ENCODE data around the gene SRPK1. TPM values are rescaled to one million over a fixed set of nuclear protein-coding genes. Genes with fewer than 3 reads are reported as not detected.

Gene SRPK1
- total RNA-seq, 4 donors from 2014 or later = 107 to 155 (median 110) TPM

- peaks cover 11% of the 10 kb centered on the region for H3K27me3 ChIP-seq
- intact Hi-C loops (cut with DNase I; ENCODE audit: low total_unique reads) (no loop called here), in situ Hi-C loops (cut with MboI; ENCODE audit: low pct_ligation_motif_present in 1 of 4, low pct_unique_long_range_greater_than_20kb in 1 of 4, low sequenced_read_pairs in 3 of 4) (no loop called here)
- no peak overlapping the region for H3K4me3 ChIP-seq
- H3K36me3 ChIP-seq = no peaks in the 10 kb centered on the region
- WGBS, 2 donors (ENCODE audit: low coverage in 1 of 2) = 65 to 73% methylated on average over 3 to 14 of the region's 14 CpGs
- DNase-seq = no peak
- no peak overlapping the region for H3K27ac ChIP-seq
- H3K9me3 ChIP-seq = no peaks in the 10 kb centered on the region
- no peaks in the 10 kb centered on the region for H3K4me1 ChIP-seq
- TF ChIP-seq POLR2AphosphoS5 (IDR thresholded peaks at IDR 0.05) (no peak), CTCF (IDR thresholded peaks at IDR 0.05) (no peak), EP300 (IDR thresholded peaks at IDR 0.05; ENCODE audit: low read depth) (no peak), POLR2A (IDR thresholded peaks at IDR 0.05) (no peak)
These were observed 109.8 kb downstream of the SRPK1 start for GRCh38 chr6:35810971-35811698.

- H3K27me3 ChIP-seq = peaks cover 22% of the 10 kb centered on the region
- H3K36me3 ChIP-seq = no peaks in the 10 kb centered on the region
- H3K4me1 ChIP-seq = peaks cover 0 to 5% (median 3%) of the 10 kb centered on the region in 4 donors
- in situ Hi-C loops (cut with MboI; ENCODE audit: low pct_ligation_motif_present in 1 of 4, low pct_unique_long_range_greater_than_20kb in 1 of 4, low sequenced_read_pairs in 3 of 4) (no loop called here), intact Hi-C loops (cut with DNase I; ENCODE audit: low total_unique reads) (no loop called here)
- WGBS, 2 donors (ENCODE audit: low coverage in 1 of 2) = 60 to 81% methylated on average over 1 to 5 of the region's 5 CpGs
- H3K9me3 ChIP-seq = no peaks in the 10 kb centered on the region
- DNase-seq = no peak
- TF ChIP-seq CTCF (IDR thresholded peaks at IDR 0.05) (no peak), EP300 (IDR thresholded peaks at IDR 0.05; ENCODE audit: low read depth) (no peak), POLR2AphosphoS5 (IDR thresholded peaks at IDR 0.05) (no peak), POLR2A (IDR thresholded peaks at IDR 0.05) (no peak)
- H3K4me3 ChIP-seq = no peak overlapping the region
- H3K27ac ChIP-seq = no peak overlapping the region
These were observed 111.1 kb downstream of the SRPK1 start for GRCh38 chr6:35809809-35810208.

- in situ Hi-C loops (cut with MboI; ENCODE audit: low pct_ligation_motif_present in 1 of 4, low pct_unique_long_range_greater_than_20kb in 1 of 4, low sequenced_read_pairs in 3 of 4) = no loop called here
- no peaks in the 10 kb centered on the region for H3K36me3 ChIP-seq
- H3K4me3 ChIP-seq = no peak overlapping the region
- peaks cover 0 to 7% (median 3%) of the 10 kb centered on the region in 4 donors for H3K4me1 ChIP-seq
- no peak for DNase-seq
- no peak overlapping the region for H3K27ac ChIP-seq
- WGBS, 2 donors (ENCODE audit: low coverage in 1 of 2) = 50 to 80% methylated on average over 2 to 3 of the region's 3 CpGs
- intact Hi-C loops (cut with DNase I; ENCODE audit: low total_unique reads) = no loop called here
- H3K9me3 ChIP-seq = no peaks in the 10 kb centered on the region
- H3K27me3 ChIP-seq = peaks cover 32% of the 10 kb centered on the region
- TF ChIP-seq CTCF (IDR thresholded peaks at IDR 0.05) (no peak), POLR2A (IDR thresholded peaks at IDR 0.05) (no peak), EP300 (IDR thresholded peaks at IDR 0.05; ENCODE audit: low read depth) (no peak), POLR2AphosphoS5 (IDR thresholded peaks at IDR 0.05) (no peak)
These were observed 112.2 kb downstream of the SRPK1 start for GRCh38 chr6:35808688-35809087.

- 7 to 11% methylated on average over 3 to 33 of the region's 40 CpGs for WGBS, 2 donors (ENCODE audit: low coverage in 1 of 2)
- H3K9me3 ChIP-seq = no peaks in the 10 kb centered on the region
- H3K27me3 ChIP-seq = peaks cover 32% of the 10 kb centered on the region
- in situ Hi-C loops (cut with MboI; ENCODE audit: low pct_ligation_motif_present in 1 of 4, low pct_unique_long_range_greater_than_20kb in 1 of 4, low sequenced_read_pairs in 3 of 4) = no loop called here
- peak within 1 kb of the TSS in 1 of 4 donors; percentile 20 for H3K4me3 ChIP-seq
- peaks cover 0 to 7% (median 3%) of the 10 kb centered on the region in 4 donors for H3K4me1 ChIP-seq
- no peak within 1 kb of the TSS for H3K27ac ChIP-seq
- intact Hi-C loops (cut with DNase I; ENCODE audit: low total_unique reads) = no loop called here
- H3K36me3 ChIP-seq = no peaks in the 10 kb centered on the region
- no peak for TF ChIP-seq CTCF (IDR thresholded peaks at IDR 0.05)
- TF ChIP-seq EP300 (IDR thresholded peaks at IDR 0.05; ENCODE audit: low read depth) = no peak
- no peak for TF ChIP-seq POLR2AphosphoS5 (IDR thresholded peaks at IDR 0.05)
- TF ChIP-seq POLR2A (IDR thresholded peaks at IDR 0.05) = no peak
- peak; percentile 34 for DNase-seq
These were observed 115.7 kb downstream of the SRPK1 start, which contains the start of gene LHFPL5 for GRCh38 chr6:35804996-35805736. LHFPL5 (plus strand) TSS chr6:35805352; CDS start chr6:35805671, 319 bp downstream.
